GM18517 (cell line): ENCODE measurements around the gene LRRC4.

Experiments used
- ATAC-seq: cut with Tn5 transposase; IDR thresholded peaks from one replicate; pipeline ENCODE4 v1.9.1; 2021; ENCODE audit warnings: mild to moderate bottlenecking, moderate library complexity; ENCODE audit not compliant: unreplicated experiment

LRRC4 gene

GRCh38 chr7:128032605-128033235, 1.5 kb upstream of the LRRC4 start:
- no peak for ATAC-seq

GRCh38 chr7:128031901-128032604, 816 bp upstream of the LRRC4 start:
- ATAC-seq = peak; percentile 73

GRCh38 chr7:128030263-128030653, 979 bp downstream of the LRRC4 start:
- ATAC-seq = no peak

- no peak for ATAC-seq
These were observed 1.7 kb downstream of the LRRC4 start for GRCh38 chr7:128029405-128029995.

- ATAC-seq = no peak
These were observed 3.7 kb downstream of the LRRC4 start for GRCh38 chr7:128027485-128027980.

GRCh38 chr7:128026551-128026950, 4.7 kb downstream of the LRRC4 start:
- ATAC-seq = no peak

- no peak for ATAC-seq
These were observed 5.4 kb downstream of the LRRC4 start for GRCh38 chr7:128025819-128026218.

GRCh38 chr7:128025380-128025779, 5.9 kb downstream of the LRRC4 start:
- no peak for ATAC-seq

GRCh38 chr7:128024151-128024550, 7.1 kb downstream of the LRRC4 start:
- no peak for ATAC-seq

GRCh38 chr7:128022631-128023532, 8.4 kb downstream of the LRRC4 start:
- ATAC-seq = no peak

GRCh38 chr7:128021366-128021765, 9.9 kb downstream of the LRRC4 start:
- ATAC-seq = no peak

- ATAC-seq = no peak
These were observed 11.1 kb downstream of the LRRC4 start for GRCh38 chr7:128020159-128020558.

GRCh38 chr7:128019288-128019687, 11.9 kb downstream of the LRRC4 start:
- ATAC-seq = no peak

- ATAC-seq = no peak
These were observed 13.1 kb downstream of the LRRC4 start for GRCh38 chr7:128017862-128018845.

- ATAC-seq = no peak
These were observed 13.8 kb downstream of the LRRC4 start for GRCh38 chr7:128017460-128017859.

GRCh38 chr7:128014811-128015210, 16.4 kb downstream of the LRRC4 start:
- no peak for ATAC-seq

GRCh38 chr7:128011131-128011661, 20.0 kb downstream of the LRRC4 start:
- ATAC-seq = no peak

GRCh38 chr7:128010391-128011127, 20.7 kb downstream of the LRRC4 start:
- no peak for ATAC-seq

GRCh38 chr7:128008744-128009143, 22.5 kb downstream of the LRRC4 start:
- no peak for ATAC-seq
